ENCODE data around the gene SGTA. TPM values are rescaled to one million over a fixed set of nuclear protein-coding genes. Genes with fewer than 3 reads are reported as not detected.

The SGTA gene
- total and polyA plus RNA-seq, 5 donors = 53.6 to 86.5 (median 69.6) TPM

GRCh38 chr19:2711875-2712205 lies 71.2 kb downstream of the SGTA start:
- DNase-seq = no peak
- Histone ChIP-seq H3K27me3 (ENCODE audit: control insufficient read depth, insufficient read depth) (no peaks in the 10 kb centered on the region), H3K27ac (ENCODE audit: low read length) (no peak overlapping the region), H3K4me3 (ENCODE audit: low read length) (no peak overlapping the region), H3K4me1 (ENCODE audit: control insufficient read depth, insufficient read depth, low read length) (no peaks in the 10 kb centered on the region), H3K9me3 (ENCODE audit: control insufficient read depth, low read length) (peaks cover 3% of the 10 kb centered on the region)
- no peak for ATAC-seq
- 69% methylated on average over 5 of the region's 5 CpGs for WGBS
- intact Hi-C loops (cut with DNase I) = no loop called here

GRCh38 chr19:2711172-2711874 lies 71.8 kb downstream of the SGTA start:
- Histone ChIP-seq H3K27me3 (ENCODE audit: control insufficient read depth, insufficient read depth) (no peaks in the 10 kb centered on the region), H3K9me3 (ENCODE audit: control insufficient read depth, low read length) (peaks cover 3% of the 10 kb centered on the region), H3K27ac (ENCODE audit: low read length) (no peak overlapping the region), H3K4me3 (ENCODE audit: low read length) (no peak overlapping the region), H3K4me1 (ENCODE audit: control insufficient read depth, insufficient read depth, low read length) (no peaks in the 10 kb centered on the region)
- ATAC-seq (no peak), DNase-seq (peak in 1 of 3 donors; percentile 17)
- intact Hi-C loops (cut with DNase I) = no loop called here
- 59% methylated on average over 17 of the region's 17 CpGs for WGBS

- Histone ChIP-seq H3K9me3 (ENCODE audit: control insufficient read depth, low read length) (no peaks in the 10 kb centered on the region), H3K27me3 (ENCODE audit: control insufficient read depth, insufficient read depth) (no peaks in the 10 kb centered on the region), H3K4me3 (ENCODE audit: low read length) (no peak overlapping the region), H3K4me1 (ENCODE audit: control insufficient read depth, insufficient read depth, low read length) (peaks cover 3% of the 10 kb centered on the region), H3K27ac (ENCODE audit: low read length) (no peak overlapping the region)
- ATAC-seq (no peak), DNase-seq (peak in 1 of 3 donors; percentile 3)
- 95% methylated on average over 5 of the region's 5 CpGs for whole genome bisulfite sequencing
- intact Hi-C loops (cut with DNase I) = no loop called here
These were observed 76.8 kb downstream of the SGTA start for GRCh38 chr19:2706251-2706650.

Other genes with a start within 250 kb of the SGTA start
- gene GNG7, start 80.6 kb downstream of the SGTA start, total RNA-seq = 10 to 100 TPM; 40.2 to 58.2 (median 48.6) TPM
- gene GNG7, start 80.6 kb downstream of the SGTA start, polyA plus RNA-seq = 25.4 TPM
- 100 to 1,000 TPM; 160 to 176 (median 172) TPM for gene DIRAS1, start 61.9 kb downstream of the SGTA start, total RNA-seq
- 155 TPM for gene DIRAS1, start 61.9 kb downstream of the SGTA start, polyA plus RNA-seq
- gene SLC39A3, start 43.3 kb downstream of the SGTA start, total RNA-seq = 10 to 100 TPM; 19.9 to 25.5 (median 23.4) TPM
- 29.3 TPM for gene SLC39A3, start 43.3 kb downstream of the SGTA start, polyA plus RNA-seq
- 10 to 100 TPM; 41.4 to 69.4 (median 54.1) TPM for gene THOP1, start 2.2 kb upstream of the SGTA start, total RNA-seq
- gene THOP1, start 2.2 kb upstream of the SGTA start, polyA plus RNA-seq = 64.0 TPM
- gene ZNF554, start 36.6 kb upstream of the SGTA start, total RNA-seq = 1 to 10 TPM; 4.7 to 6.7 (median 6.3) TPM
- 4.7 TPM for gene ZNF554, start 36.6 kb upstream of the SGTA start, polyA plus RNA-seq
- gene ZNF555, start 58.2 kb upstream of the SGTA start, total RNA-seq = 10 to 100 TPM in 2 of 4 donors, 1 to 10 TPM in 2; 8.8 to 15.7 (median 9.6) TPM
- gene ZNF555, start 58.2 kb upstream of the SGTA start, polyA plus RNA-seq = 3.4 TPM
- under 1 TPM in 1 of 4 donors, not detected in 3; 0.25 TPM for gene ZNF556, start 84.1 kb upstream of the SGTA start, total RNA-seq
- not detected for gene ZNF556, start 84.1 kb upstream of the SGTA start, polyA plus RNA-seq
- 1 to 10 TPM; 1.9 to 3.1 (median 2.4) TPM for gene ZNF57, start 117.7 kb upstream of the SGTA start, total RNA-seq
- gene ZNF57, start 117.7 kb upstream of the SGTA start, polyA plus RNA-seq = 1.9 TPM
- 1 to 10 TPM; 2.1 to 4.0 (median 2.9) TPM for gene ZNF77, start 161.7 kb upstream of the SGTA start, total RNA-seq
- gene ZNF77, start 161.7 kb upstream of the SGTA start, polyA plus RNA-seq = 2.1 TPM
- 1 to 10 TPM in 2 of 4 donors, under 1 TPM in 2; 0.28 to 2.2 (median 1.2) TPM for gene TLE6, start 194.3 kb upstream of the SGTA start, total RNA-seq
- 2.1 TPM for gene TLE6, start 194.3 kb upstream of the SGTA start, polyA plus RNA-seq
- gene TLE2, start 246.0 kb upstream of the SGTA start, total RNA-seq = 100 to 1,000 TPM in 1 of 4 donors, 10 to 100 TPM in 3; 78.4 to 102 (median 88.1) TPM
- gene TLE2, start 246.0 kb upstream of the SGTA start, polyA plus RNA-seq = 68.6 TPM